Cardiac muscle cell (in vitro differentiated cells and primary cell): ENCODE data around the gene SPATA20. TPM values are rescaled to one million over a fixed set of nuclear protein-coding genes. Genes with fewer than 3 reads are reported as not detected.

Experiments used
- DNase-seq, 2 donors: peaks; one replicate each; pipeline versions ENCODE4 v3.0.0 to v3.0.0-alpha.2; 2010 to 2017; ENCODE audit warnings: low read depth in 1 of 2, low spot score in 1 of 2
- H3K27ac ChIP-seq: fragments of 200-600 bp; sonication (generic); 2 replicates; pipeline ENCODE4 v1.5.1; 2016
- H3K27me3 ChIP-seq: fragments of 200-600 bp; sonication (generic); 2 replicates; pipeline ENCODE4 v1.6.0; 2016; ENCODE audit warnings: control low read depth
- H3K36me3 ChIP-seq: fragments of 200-600 bp; sonication (generic); 2 replicates; pipeline ENCODE4 v1.5.1; 2016; ENCODE audit warnings: control low read depth
- H3K4me1 ChIP-seq: fragments of 200-600 bp; sonication (generic); 2 replicates; pipeline ENCODE4 v1.8.1; 2017; ENCODE audit warnings: low read depth, mild to moderate bottlenecking, mixed run types
- H3K4me3 ChIP-seq: fragments of 200-600 bp; sonication (generic); 2 replicates; pipeline ENCODE4 v1.5.1; 2016; ENCODE audit warnings: mild to moderate bottlenecking
- H3K9me3 ChIP-seq: fragments of 200-600 bp; sonication (generic); 2 replicates; pipeline ENCODE4 v1.5.1; 2017; ENCODE audit warnings: low read depth, mild to moderate bottlenecking, control low read depth
- polyA plus RNA-seq: library from polyadenylated mRNA; unstranded; fragments of >200 nt; fragmentation: Nextera tagmentation; extraction: Ambion mirVana; gene quantifications from 2 replicates; pipeline ENCODE4 v1.2.1, GENCODE V29; 2016
- total RNA-seq: library from RNA; depleted of rRNA; stranded (reverse); fragments of >200 nt; gene quantifications from 2 replicates; pipeline ENCODE4 v1.2.3, GENCODE V29; 2016
- TF ChIP-seq, protein P1 (sequence below): IDR thresholded peaks from 2 replicates; pipeline ENCODE4 v1.5.1; 2012; ENCODE audit warnings: low read depth, mild to moderate bottlenecking, low read length

SPATA20 gene
- total and polyA plus RNA-seq, 2 experiments from 2014 or later: 103 to 216 TPM

- no peaks in the 10 kb centered on the region for H3K27me3 ChIP-seq
- TF ChIP-seq, protein P1, sequence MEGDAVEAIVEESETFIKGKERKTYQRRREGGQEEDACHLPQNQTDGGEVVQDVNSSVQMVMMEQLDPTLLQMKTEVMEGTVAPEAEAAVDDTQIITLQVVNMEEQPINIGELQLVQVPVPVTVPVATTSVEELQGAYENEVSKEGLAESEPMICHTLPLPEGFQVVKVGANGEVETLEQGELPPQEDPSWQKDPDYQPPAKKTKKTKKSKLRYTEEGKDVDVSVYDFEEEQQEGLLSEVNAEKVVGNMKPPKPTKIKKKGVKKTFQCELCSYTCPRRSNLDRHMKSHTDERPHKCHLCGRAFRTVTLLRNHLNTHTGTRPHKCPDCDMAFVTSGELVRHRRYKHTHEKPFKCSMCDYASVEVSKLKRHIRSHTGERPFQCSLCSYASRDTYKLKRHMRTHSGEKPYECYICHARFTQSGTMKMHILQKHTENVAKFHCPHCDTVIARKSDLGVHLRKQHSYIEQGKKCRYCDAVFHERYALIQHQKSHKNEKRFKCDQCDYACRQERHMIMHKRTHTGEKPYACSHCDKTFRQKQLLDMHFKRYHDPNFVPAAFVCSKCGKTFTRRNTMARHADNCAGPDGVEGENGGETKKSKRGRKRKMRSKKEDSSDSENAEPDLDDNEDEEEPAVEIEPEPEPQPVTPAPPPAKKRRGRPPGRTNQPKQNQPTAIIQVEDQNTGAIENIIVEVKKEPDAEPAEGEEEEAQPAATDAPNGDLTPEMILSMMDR: no peak
- peak in 1 of 2 donors; percentile 98 for DNase-seq
- H3K36me3 ChIP-seq: no peaks in the 10 kb centered on the region
- no peak overlapping the region for H3K4me3 ChIP-seq
- H3K27ac ChIP-seq: peak overlapping the region; percentile 94
- no peaks in the 10 kb centered on the region for H3K9me3 ChIP-seq
- H3K4me1 ChIP-seq: peaks cover 56% of the 10 kb centered on the region
Measured at GRCh38 chr17:50593321-50593720, 46.3 kb downstream of the SPATA20 start.

DNA sequence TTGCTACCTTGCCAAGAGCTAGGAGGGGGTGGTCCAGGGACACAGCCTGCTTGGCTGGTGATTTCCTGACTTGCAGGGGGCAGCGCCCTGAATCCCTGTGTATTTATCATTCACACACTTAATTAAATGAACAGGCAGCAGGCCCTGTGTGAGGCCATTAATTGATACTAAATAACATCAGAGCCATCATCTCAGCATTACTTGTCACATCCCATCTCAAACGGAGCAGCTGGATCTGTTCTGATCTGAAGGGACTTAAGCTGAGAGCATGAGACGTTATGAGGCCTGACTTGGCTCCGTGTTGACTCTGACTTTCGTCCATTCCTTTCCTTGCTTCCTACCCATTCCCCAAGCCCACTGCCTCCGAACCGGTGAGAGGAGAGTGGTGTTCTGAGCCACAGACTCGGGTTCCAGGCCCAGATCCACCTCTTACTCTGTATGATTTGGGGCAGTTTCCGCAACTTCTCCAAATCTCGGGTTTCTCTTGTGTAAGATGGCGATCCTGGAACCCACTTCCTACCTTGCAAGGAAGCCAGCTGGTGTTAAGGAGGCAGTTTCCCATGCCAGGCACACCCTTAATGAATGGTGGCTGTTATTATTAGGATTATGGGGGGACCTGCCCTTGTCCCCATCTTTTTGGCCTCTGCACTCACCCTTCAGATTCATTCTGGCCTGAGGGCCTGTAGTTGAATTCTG lies 47.3 kb downstream of the SPATA20 start:
- H3K27ac ChIP-seq: peak overlapping the region; percentile 94
- no peaks in the 10 kb centered on the region for H3K9me3 ChIP-seq
- no peak overlapping the region for H3K4me3 ChIP-seq
- peaks cover 46% of the 10 kb centered on the region for H3K4me1 ChIP-seq
- no peak for DNase-seq
- H3K27me3 ChIP-seq: no peaks in the 10 kb centered on the region
- no peaks in the 10 kb centered on the region for H3K36me3 ChIP-seq
- TF ChIP-seq, protein P1: no peak

DNA sequence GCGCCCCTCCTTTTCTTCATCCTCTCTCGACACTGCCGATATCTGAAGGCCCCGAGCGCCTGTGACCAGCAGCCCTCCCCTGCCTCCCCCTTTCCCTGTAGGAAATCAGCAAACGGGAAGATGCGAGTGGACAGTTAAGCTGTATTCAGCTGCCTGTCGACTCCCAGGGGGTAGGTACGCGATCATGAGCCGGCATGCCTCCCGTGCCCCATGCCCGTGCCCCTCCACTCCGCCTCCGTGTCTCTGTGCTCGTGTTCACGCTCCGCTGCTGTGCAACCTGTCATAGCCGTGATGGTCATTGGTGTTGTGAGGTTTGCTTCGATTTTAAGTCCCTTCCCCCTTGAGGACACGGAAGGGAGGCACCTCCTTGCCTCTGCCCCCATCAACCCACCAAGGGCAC lies 47.9 kb downstream of the SPATA20 start:
- Histone ChIP-seq H3K27ac (no peak overlapping the region), H3K4me1 (peaks cover 40% of the 10 kb centered on the region), H3K9me3 (no peaks in the 10 kb centered on the region), H3K4me3 (no peak overlapping the region), H3K36me3 (no peaks in the 10 kb centered on the region), H3K27me3 (no peaks in the 10 kb centered on the region)
- DNase-seq: no peak
- TF ChIP-seq, protein P1: no peak

GRCh38 chr17:50596191-50597037 lies 49.4 kb downstream of the SPATA20 start:
- Histone ChIP-seq H3K4me3 (no peak overlapping the region), H3K27me3 (no peaks in the 10 kb centered on the region), H3K27ac (no peak overlapping the region), H3K4me1 (peaks cover 31% of the 10 kb centered on the region), H3K36me3 (no peaks in the 10 kb centered on the region), H3K9me3 (no peaks in the 10 kb centered on the region)
- DNase-seq: no peak
- TF ChIP-seq, protein P1: peak; percentile 30

DNA sequence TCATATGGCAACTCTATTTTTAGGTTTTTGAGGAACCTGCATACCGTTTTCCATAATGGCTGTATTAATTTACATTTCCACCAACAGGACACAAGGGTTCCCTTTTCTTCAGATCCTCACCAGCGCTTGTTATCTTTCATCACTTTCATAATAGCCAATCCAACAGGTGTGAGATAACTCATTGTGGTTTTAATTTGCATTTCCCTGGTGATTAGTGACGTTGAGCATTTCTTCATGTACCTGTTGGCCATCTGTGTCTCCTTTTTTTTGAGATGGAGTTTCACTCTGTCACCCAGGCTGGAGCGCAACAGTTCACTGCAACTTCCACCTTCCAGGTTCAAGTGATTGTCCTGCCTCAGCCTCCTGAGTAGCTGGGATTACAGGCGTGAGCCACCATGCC lies 51.5 kb downstream of the SPATA20 start:
- Histone ChIP-seq H3K4me3 (no peak overlapping the region), H3K36me3 (no peaks in the 10 kb centered on the region), H3K27ac (no peak overlapping the region), H3K27me3 (no peaks in the 10 kb centered on the region), H3K9me3 (no peaks in the 10 kb centered on the region), H3K4me1 (peaks cover 28% of the 10 kb centered on the region)
- TF ChIP-seq, protein P1: no peak
- DNase-seq: no peak
